ENCODE measurements around the gene SMPD3.

SMPD3 gene

GRCh38 chr16:68362947-68363657 lies 85.2 kb downstream of the SMPD3 start:
- no peak for FAIRE-seq
- DNase-seq (ENCODE audit: extremely low spot score, insufficient read length, low read depth) = no peak

- FAIRE-seq = no peak
- DNase-seq (ENCODE audit: extremely low spot score, insufficient read length, low read depth) = no peak
Measured at GRCh38 chr16:68362262-68362913, 85.9 kb downstream of the SMPD3 start.

- FAIRE-seq = no peak
- no peak for DNase-seq (ENCODE audit: extremely low spot score, insufficient read length, low read depth)
Measured at GRCh38 chr16:68361485-68361884, 86.8 kb downstream of the SMPD3 start.

- DNase-seq (ENCODE audit: extremely low spot score, insufficient read length, low read depth) = no peak
- FAIRE-seq = no peak
Measured at GRCh38 chr16:68360956-68361355, 87.4 kb downstream of the SMPD3 start.

GRCh38 chr16:68360547-68360946 lies 87.8 kb downstream of the SMPD3 start:
- DNase-seq (ENCODE audit: extremely low spot score, insufficient read length, low read depth) (no peak), FAIRE-seq (no peak)

- DNase-seq (ENCODE audit: extremely low spot score, insufficient read length, low read depth) (no peak), FAIRE-seq (no peak)
Measured at GRCh38 chr16:68359398-68360191, 88.7 kb downstream of the SMPD3 start.

GRCh38 chr16:68358951-68359350 lies 89.4 kb downstream of the SMPD3 start:
- DNase-seq (ENCODE audit: extremely low spot score, insufficient read length, low read depth) (no peak), FAIRE-seq (no peak)

GRCh38 chr16:68357923-68358322 lies 90.4 kb downstream of the SMPD3 start:
- DNase-seq (ENCODE audit: extremely low spot score, insufficient read length, low read depth) = no peak
- FAIRE-seq = no peak

- DNase-seq (ENCODE audit: extremely low spot score, insufficient read length, low read depth) = no peak
- no peak for FAIRE-seq
Measured at GRCh38 chr16:68357521-68357922, 90.8 kb downstream of the SMPD3 start.

- no peak for FAIRE-seq
- DNase-seq (ENCODE audit: extremely low spot score, insufficient read length, low read depth) = no peak
Measured at GRCh38 chr16:68356919-68357286, 91.4 kb downstream of the SMPD3 start.

GRCh38 chr16:68356249-68356918 lies 91.9 kb downstream of the SMPD3 start:
- DNase-seq (ENCODE audit: extremely low spot score, insufficient read length, low read depth) (peak; percentile 82), FAIRE-seq (peak; percentile 93)

- FAIRE-seq (no peak), DNase-seq (ENCODE audit: extremely low spot score, insufficient read length, low read depth) (no peak)
Measured at GRCh38 chr16:68355447-68356248, 92.7 kb downstream of the SMPD3 start.

- no peak for FAIRE-seq
Measured at GRCh38 chr16:68354816-68355215, 93.5 kb downstream of the SMPD3 start.

GRCh38 chr16:68353366-68353765 lies 94.9 kb downstream of the SMPD3 start:
- FAIRE-seq = no peak
- no peak for DNase-seq (ENCODE audit: extremely low spot score, insufficient read length, low read depth)

More at GRCh38 chr16:68354816-68355215, 93.5 kb downstream of the SMPD3 start:
- DNase-seq (ENCODE audit: extremely low spot score, insufficient read length, low read depth) = no peak

- FAIRE-seq = no peak
- DNase-seq (ENCODE audit: extremely low spot score, insufficient read length, low read depth) = no peak
Measured at GRCh38 chr16:68351991-68352431, 96.3 kb downstream of the SMPD3 start.

GRCh38 chr16:68351463-68351862 lies 96.8 kb downstream of the SMPD3 start:
- DNase-seq (ENCODE audit: extremely low spot score, insufficient read length, low read depth) (no peak), FAIRE-seq (no peak)

GRCh38 chr16:68350813-68351350 lies 97.4 kb downstream of the SMPD3 start:
- DNase-seq (ENCODE audit: extremely low spot score, insufficient read length, low read depth) (no peak), FAIRE-seq (no peak)

GRCh38 chr16:68349838-68350410 lies 98.4 kb downstream of the SMPD3 start:
- FAIRE-seq = no peak
- DNase-seq (ENCODE audit: extremely low spot score, insufficient read length, low read depth) = no peak

Data from GM18507 (cell line).